ENCODE results near the gene GALNT7. TPM values are rescaled to one million over a fixed set of nuclear protein-coding genes. Genes with fewer than 3 reads are reported as not detected.

The GALNT7 gene
- total RNA-seq, 4 donors from 2014 or later, result 7.6 to 11.4 (median 9.5) TPM

DNA sequence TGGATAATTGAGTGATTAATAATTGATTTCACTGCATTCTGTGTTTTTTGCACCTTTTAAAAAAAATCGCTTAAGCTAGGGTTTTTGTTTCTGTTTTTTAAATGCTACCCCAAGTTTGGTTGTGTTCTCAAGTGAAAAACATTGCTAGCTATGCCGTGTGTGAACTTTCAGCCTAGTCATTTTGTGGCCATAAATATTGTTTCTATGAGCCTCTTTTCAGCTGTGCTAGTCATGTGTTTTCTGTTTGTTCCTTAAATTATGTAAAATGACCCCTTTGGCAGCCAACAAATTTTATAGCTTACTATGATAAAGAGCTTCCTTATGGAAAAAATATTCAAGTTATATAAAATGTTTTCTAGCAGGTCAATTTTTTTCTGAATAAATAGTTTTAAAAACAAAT, 59.1 kb downstream of the GALNT7 start:
- TF ChIP-seq CTCF (IDR thresholded peaks at IDR 0.05), result no peak
- no peak for DNase-seq (ENCODE audit: low spot score)
- no peak for ATAC-seq (ENCODE audit: low FRiP score)

DNA sequence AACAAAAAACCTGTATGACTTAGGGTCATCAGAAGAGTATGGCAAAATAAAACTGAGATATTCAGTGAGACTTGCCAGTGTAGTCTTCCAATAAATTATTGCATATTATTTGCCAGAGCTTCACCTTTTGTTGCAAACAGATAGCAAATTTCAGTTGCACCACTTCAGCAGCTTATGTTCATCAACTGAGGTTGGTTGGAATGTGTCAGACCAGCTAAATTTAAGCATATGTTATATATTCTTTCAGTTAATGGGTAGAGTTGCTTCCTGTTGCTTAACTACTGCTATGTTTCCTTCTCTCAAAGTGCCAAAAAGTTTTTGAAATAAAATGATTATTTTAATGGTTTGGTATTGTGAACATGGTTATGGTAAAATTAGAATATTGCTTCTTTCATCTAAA, 61.5 kb downstream of the GALNT7 start:
- no peak for DNase-seq (ENCODE audit: low spot score)
- no peak for TF ChIP-seq CTCF (IDR thresholded peaks at IDR 0.05)
- ATAC-seq (ENCODE audit: low FRiP score), result no peak

- no peak for TF ChIP-seq CTCF (IDR thresholded peaks at IDR 0.05)
- no peak for ATAC-seq (ENCODE audit: low FRiP score)
Observed at GRCh38 chr4:173231916-173232315, 63.3 kb downstream of the GALNT7 start.

DNA sequence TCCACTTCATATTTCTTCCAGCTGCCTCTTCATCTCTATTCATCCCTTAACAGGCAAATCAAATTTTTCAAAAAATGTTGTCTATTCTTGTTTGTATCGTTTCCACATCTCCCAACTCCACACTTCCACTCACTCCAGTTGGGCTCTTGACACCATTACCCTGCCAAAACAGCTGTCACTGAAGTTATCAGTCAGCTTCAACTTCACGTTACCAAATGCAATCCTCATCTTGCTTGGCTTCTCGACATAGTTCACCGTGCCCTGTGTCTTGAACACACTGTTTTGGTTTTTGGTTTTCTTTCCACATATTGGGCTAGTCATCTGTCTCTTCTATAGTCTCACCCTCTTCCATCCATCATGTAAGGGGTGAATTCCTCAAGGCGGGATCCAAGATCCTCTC, 65.2 kb downstream of the GALNT7 start:
- no peak for TF ChIP-seq CTCF (IDR thresholded peaks at IDR 0.05)
- no peak for ATAC-seq (ENCODE audit: low FRiP score)
- DNase-seq (ENCODE audit: low spot score), result no peak

More at GRCh38 chr4:173231916-173232315, 63.3 kb downstream of the GALNT7 start:
- no peak for DNase-seq (ENCODE audit: low spot score)

GRCh38 chr4:173235050-173235449, 66.4 kb downstream of the GALNT7 start:
- DNase-seq (ENCODE audit: low spot score) (no peak), ATAC-seq (ENCODE audit: low FRiP score) (no peak)
- TF ChIP-seq CTCF (IDR thresholded peaks at IDR 0.05), result no peak

DNA sequence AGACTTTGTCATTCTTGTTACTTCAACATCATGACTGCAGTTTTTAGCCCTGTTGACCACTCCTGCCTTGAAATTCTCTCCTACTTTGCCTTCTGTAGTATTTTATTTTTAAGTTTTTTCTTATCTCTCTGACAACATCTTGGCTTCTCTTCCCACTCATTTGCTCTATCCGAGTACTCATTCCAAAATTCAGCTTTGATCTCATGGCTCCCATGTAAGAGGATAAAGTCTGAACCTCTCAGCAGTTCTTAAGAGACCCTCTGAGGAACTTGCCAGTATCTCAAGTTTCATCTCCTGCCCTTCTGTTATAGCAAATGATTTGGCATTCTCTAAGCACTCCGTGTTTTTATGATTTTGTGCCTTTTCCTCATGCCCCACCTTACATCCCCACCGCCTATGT, 67.7 kb downstream of the GALNT7 start:
- TF ChIP-seq CTCF (IDR thresholded peaks at IDR 0.05), result no peak
- ATAC-seq (ENCODE audit: low FRiP score) (no peak), DNase-seq (ENCODE audit: low spot score) (no peak)

DNA sequence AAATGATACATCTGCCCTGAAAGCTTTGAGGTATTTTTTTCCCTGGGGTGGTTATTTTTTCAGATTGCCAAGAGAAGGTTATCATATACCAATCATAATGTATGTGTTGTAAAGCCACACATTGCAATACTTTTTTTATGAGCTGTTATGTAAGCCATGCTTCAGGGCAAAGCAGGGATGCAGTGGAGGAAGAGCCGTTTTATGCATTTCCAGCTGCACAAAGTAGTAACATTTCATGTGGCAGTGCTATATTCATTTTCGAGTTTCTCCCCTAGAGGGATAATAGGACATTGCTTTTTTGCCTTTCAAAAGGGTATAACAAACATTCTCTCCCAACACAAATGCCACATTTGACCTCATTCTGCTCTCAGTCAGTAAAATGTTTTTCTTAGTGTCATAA, 68.5 kb downstream of the GALNT7 start:
- TF ChIP-seq CTCF (IDR thresholded peaks at IDR 0.05), result no peak
- no peak for DNase-seq (ENCODE audit: low spot score)
- ATAC-seq (ENCODE audit: low FRiP score), result no peak
